ENCODE data around the gene CYP2A7.
"Not testable (repeated sequence)": the region's sequence is repeated elsewhere in the genome, so short reads cannot be mapped to it uniquely, and the experiment has no call there.

- not testable (repeated sequence) for TF ChIP-seq REST (IDR thresholded peaks at IDR 0.05; ENCODE audit: low read depth); RAD21 (IDR thresholded peaks at IDR 0.05; ENCODE audit: low read depth); EGR1 (IDR thresholded peaks at IDR 0.05); MAX (IDR thresholded peaks at IDR 0.05); YY1 (IDR thresholded peaks at IDR 0.05; ENCODE audit: low read depth); TEAD4 (IDR thresholded peaks at IDR 0.05); FOXM1 (IDR thresholded peaks at IDR 0.05; ENCODE audit: borderline replicate concordance, low read depth); CREB1 (IDR thresholded peaks at IDR 0.05; ENCODE audit: low read depth); ZBTB7A (IDR thresholded peaks at IDR 0.05; ENCODE audit: low read depth)
Measured at GRCh38 chr19:40850277-40850676, 31.8 kb downstream of the CYP2A7 start, which contains the start of gene CYP2A6.

Data from Ishikawa (cell line).